ELR (cell line): ENCODE results near the gene IQCK.
A peak's percentile ranks its signal among the peaks of the same experiment; 100 is the strongest.
"Not testable (repeated sequence)": the region's sequence is repeated elsewhere in the genome, so short reads cannot be mapped to it uniquely, and the experiment has no call there.

Experiments
- DNase-seq: peaks from one replicate; pipeline ENCODE4 v3.0.0-alpha.2; 2015; ENCODE audit warnings: low read depth

IQCK gene

GRCh38 chr16:19699472-19699871 lies 18.6 kb upstream of the IQCK start:
- no peak for DNase-seq

- DNase-seq: peak; percentile 38
Measured at GRCh38 chr16:19700319-19700781, 17.7 kb upstream of the IQCK start.

GRCh38 chr16:19701091-19701490 lies 17.0 kb upstream of the IQCK start:
- no peak for DNase-seq

GRCh38 chr16:19703172-19703889 lies 14.7 kb upstream of the IQCK start:
- no peak for DNase-seq

- peak; percentile 71 for DNase-seq
Measured at GRCh38 chr16:19704321-19705145, 13.5 kb upstream of the IQCK start.

- no peak for DNase-seq
Measured at GRCh38 chr16:19705146-19705501, 12.9 kb upstream of the IQCK start.

GRCh38 chr16:19705843-19706242 lies 12.2 kb upstream of the IQCK start:
- no peak for DNase-seq

- DNase-seq: no peak
Measured at GRCh38 chr16:19706846-19707245, 11.2 kb upstream of the IQCK start.

- no peak for DNase-seq
Measured at GRCh38 chr16:19707569-19708295, 10.3 kb upstream of the IQCK start.

- DNase-seq: no peak
Measured at GRCh38 chr16:19708296-19709205, 9.5 kb upstream of the IQCK start.

- no peak for DNase-seq
Measured at GRCh38 chr16:19709381-19710136, 8.5 kb upstream of the IQCK start.

- no peak for DNase-seq
Measured at GRCh38 chr16:19710191-19710908, 7.7 kb upstream of the IQCK start.

GRCh38 chr16:19710991-19711545 lies 7.0 kb upstream of the IQCK start:
- DNase-seq: no peak

GRCh38 chr16:19711643-19712042 lies 6.4 kb upstream of the IQCK start:
- DNase-seq: no peak

- no peak for DNase-seq
Measured at GRCh38 chr16:19712418-19713058, 5.5 kb upstream of the IQCK start.

- DNase-seq: no peak
Measured at GRCh38 chr16:19713697-19714096, 4.4 kb upstream of the IQCK start.

- DNase-seq: no peak
Measured at GRCh38 chr16:19715566-19715965, 2.5 kb upstream of the IQCK start.

GRCh38 chr16:19716183-19716582 lies 1.9 kb upstream of the IQCK start:
- DNase-seq: no peak

GRCh38 chr16:19716728-19717127 lies 1.3 kb upstream of the IQCK start:
- not testable (repeated sequence) for DNase-seq
